ENCODE data around the gene ATP2C2.

The ATP2C2 gene

GRCh38 chr16:84451781-84452180 lies 83.4 kb downstream of the ATP2C2 start:
- no peak for DNase-seq (ENCODE audit: low read depth)

GRCh38 chr16:84453061-84453752 lies 84.9 kb downstream of the ATP2C2 start:
- no peak for DNase-seq (ENCODE audit: low read depth)

GRCh38 chr16:84454611-84455010 lies 86.3 kb downstream of the ATP2C2 start:
- DNase-seq (ENCODE audit: low read depth): no peak

- DNase-seq (ENCODE audit: low read depth): no peak
These were observed 86.7 kb downstream of the ATP2C2 start for GRCh38 chr16:84455031-84455430.

- no peak for DNase-seq (ENCODE audit: low read depth)
These were observed 90.5 kb downstream of the ATP2C2 start for GRCh38 chr16:84458606-84459532.

- DNase-seq (ENCODE audit: low read depth): no peak
These were observed 91.2 kb downstream of the ATP2C2 start for GRCh38 chr16:84459533-84459894.

GRCh38 chr16:84459941-84460405 lies 91.6 kb downstream of the ATP2C2 start:
- DNase-seq (ENCODE audit: low read depth): no peak

- no peak for DNase-seq (ENCODE audit: low read depth)
These were observed 92.2 kb downstream of the ATP2C2 start for GRCh38 chr16:84460406-84461028.

- no peak for DNase-seq (ENCODE audit: low read depth)
These were observed 92.7 kb downstream of the ATP2C2 start for GRCh38 chr16:84461029-84461412.

GRCh38 chr16:84461413-84462295 lies 93.3 kb downstream of the ATP2C2 start:
- no peak for DNase-seq (ENCODE audit: low read depth)

GRCh38 chr16:84462296-84463210 lies 94.2 kb downstream of the ATP2C2 start:
- DNase-seq (ENCODE audit: low read depth): no peak

GRCh38 chr16:84463221-84463620 lies 94.9 kb downstream of the ATP2C2 start:
- DNase-seq (ENCODE audit: low read depth): no peak

- DNase-seq (ENCODE audit: low read depth): no peak
These were observed 95.8 kb downstream of the ATP2C2 start for GRCh38 chr16:84464116-84464515.

- DNase-seq (ENCODE audit: low read depth): no peak
These were observed 96.8 kb downstream of the ATP2C2 start for GRCh38 chr16:84465154-84465553.

GRCh38 chr16:84466692-84467091 lies 98.4 kb downstream of the ATP2C2 start:
- no peak for DNase-seq (ENCODE audit: low read depth)

GRCh38 chr16:84467256-84467655 lies 98.9 kb downstream of the ATP2C2 start:
- no peak for DNase-seq (ENCODE audit: low read depth)

- DNase-seq (ENCODE audit: low read depth): no peak
These were observed 99.4 kb downstream of the ATP2C2 start for GRCh38 chr16:84467709-84468108.

- no peak for DNase-seq (ENCODE audit: low read depth)
These were observed 103.0 kb downstream of the ATP2C2 start for GRCh38 chr16:84471316-84471715.

GRCh38 chr16:84471966-84472365 lies 103.6 kb downstream of the ATP2C2 start:
- no peak for DNase-seq (ENCODE audit: low read depth)

- DNase-seq (ENCODE audit: low read depth): no peak
These were observed 107.4 kb downstream of the ATP2C2 start for GRCh38 chr16:84475643-84476240.

Data from activated T-cell treated with anti-CD3 and anti-CD28 coated beads for 24 hours (primary cell).